ENCODE measurements around the gene RNF175. TPM values are rescaled to one million over a fixed set of nuclear protein-coding genes. Genes with fewer than 3 reads are reported as not detected.

Gene RNF175
- total RNA-seq, 4 donors from 2014 or later, result 0.10 to 1.9 (median 0.47) TPM; not detected in 1

- no peak overlapping the region for H3K4me3 ChIP-seq (ENCODE audit: low read depth, poor library complexity, severe bottlenecking)
- DNase-seq (ENCODE audit: low spot score in 2 of 2), result no peak
- intact Hi-C loops (cut with DNase I; ENCODE audit: low total_unique reads), result loop anchor here (10.0 kb wide), 1 partner anchor 120 kb away; no protein-coding TSS in a partner anchor
- WGBS, 2 donors, result 68 to 75% methylated on average over 2 of the region's 2 CpGs
- no peak for TF ChIP-seq POLR2A (IDR thresholded peaks at IDR 0.05)
- TF ChIP-seq, protein P1, sequence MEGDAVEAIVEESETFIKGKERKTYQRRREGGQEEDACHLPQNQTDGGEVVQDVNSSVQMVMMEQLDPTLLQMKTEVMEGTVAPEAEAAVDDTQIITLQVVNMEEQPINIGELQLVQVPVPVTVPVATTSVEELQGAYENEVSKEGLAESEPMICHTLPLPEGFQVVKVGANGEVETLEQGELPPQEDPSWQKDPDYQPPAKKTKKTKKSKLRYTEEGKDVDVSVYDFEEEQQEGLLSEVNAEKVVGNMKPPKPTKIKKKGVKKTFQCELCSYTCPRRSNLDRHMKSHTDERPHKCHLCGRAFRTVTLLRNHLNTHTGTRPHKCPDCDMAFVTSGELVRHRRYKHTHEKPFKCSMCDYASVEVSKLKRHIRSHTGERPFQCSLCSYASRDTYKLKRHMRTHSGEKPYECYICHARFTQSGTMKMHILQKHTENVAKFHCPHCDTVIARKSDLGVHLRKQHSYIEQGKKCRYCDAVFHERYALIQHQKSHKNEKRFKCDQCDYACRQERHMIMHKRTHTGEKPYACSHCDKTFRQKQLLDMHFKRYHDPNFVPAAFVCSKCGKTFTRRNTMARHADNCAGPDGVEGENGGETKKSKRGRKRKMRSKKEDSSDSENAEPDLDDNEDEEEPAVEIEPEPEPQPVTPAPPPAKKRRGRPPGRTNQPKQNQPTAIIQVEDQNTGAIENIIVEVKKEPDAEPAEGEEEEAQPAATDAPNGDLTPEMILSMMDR (IDR thresholded peaks at IDR 0.05), result no peak
Measured at GRCh38 chr4:153755186-153755585, 4.6 kb downstream of the RNF175 start.

DNA sequence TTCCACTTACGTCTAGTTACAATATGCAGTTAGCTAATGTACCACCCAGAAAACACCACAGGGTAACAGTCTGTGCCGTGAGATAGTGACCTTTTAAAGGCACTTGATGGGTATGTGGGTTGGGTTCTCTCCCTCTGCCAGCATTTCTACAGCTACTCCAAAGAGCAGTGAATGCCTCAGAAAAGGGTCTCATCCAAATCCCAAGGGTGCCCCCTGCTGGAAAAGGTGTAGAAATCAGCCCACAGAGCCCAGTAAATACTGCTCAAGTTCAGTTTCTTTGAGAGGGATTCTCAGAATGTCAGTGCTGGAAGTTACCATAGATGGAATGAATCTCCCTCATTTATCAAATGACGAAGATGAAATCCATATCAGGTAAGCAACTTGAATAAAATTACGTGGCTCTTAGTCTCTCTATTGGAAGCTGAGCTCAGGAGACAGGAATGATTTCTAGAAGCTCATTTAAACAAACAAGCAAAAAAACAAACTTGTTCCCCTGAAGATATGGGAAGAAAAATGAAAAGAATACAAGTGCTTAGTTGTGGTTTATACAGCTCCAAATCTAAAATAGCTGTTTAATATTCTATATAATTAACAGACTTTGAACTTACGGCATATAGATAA, 9.5 kb downstream of the RNF175 start:
- no peak overlapping the region for H3K4me3 ChIP-seq (ENCODE audit: low read depth, poor library complexity, severe bottlenecking)
- TF ChIP-seq, protein P1 (IDR thresholded peaks at IDR 0.05), result no peak
- TF ChIP-seq POLR2A (IDR thresholded peaks at IDR 0.05), result no peak
- intact Hi-C loops (cut with DNase I; ENCODE audit: low total_unique reads), result loop anchor here (10.0 kb wide), 1 partner anchor 116 kb away; no protein-coding TSS in a partner anchor
- peak in 1 of 2 donors; percentile 43 for DNase-seq (ENCODE audit: low spot score in 2 of 2)
- WGBS, 2 donors, result 37 to 43% methylated on average over 5 of the region's 5 CpGs

DNA sequence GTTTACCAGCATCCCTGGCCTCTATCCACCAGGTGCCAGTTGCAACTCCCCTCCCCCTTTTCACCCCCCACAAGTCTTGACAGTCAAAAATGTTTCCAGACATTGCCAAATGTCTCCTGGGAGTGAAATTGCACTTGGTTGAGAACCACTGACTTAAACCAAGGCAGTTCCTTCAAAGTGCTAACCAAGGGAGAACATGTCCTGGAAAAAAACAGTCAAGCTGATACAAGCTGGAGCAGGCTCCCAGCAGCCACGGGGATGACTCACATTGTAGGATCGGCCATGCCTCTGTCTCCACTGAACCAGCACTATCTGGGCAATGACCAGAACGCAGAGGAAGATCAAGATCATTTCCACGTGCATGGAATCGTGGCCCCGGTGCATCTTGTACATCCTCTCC, 11.4 kb downstream of the RNF175 start:
- intact Hi-C loops (cut with DNase I; ENCODE audit: low total_unique reads), result no loop called here
- WGBS, 2 donors, result 16 to 18% methylated on average over 6 of the region's 6 CpGs
- peak in 1 of 2 donors; percentile 78 for DNase-seq (ENCODE audit: low spot score in 2 of 2)

DNA sequence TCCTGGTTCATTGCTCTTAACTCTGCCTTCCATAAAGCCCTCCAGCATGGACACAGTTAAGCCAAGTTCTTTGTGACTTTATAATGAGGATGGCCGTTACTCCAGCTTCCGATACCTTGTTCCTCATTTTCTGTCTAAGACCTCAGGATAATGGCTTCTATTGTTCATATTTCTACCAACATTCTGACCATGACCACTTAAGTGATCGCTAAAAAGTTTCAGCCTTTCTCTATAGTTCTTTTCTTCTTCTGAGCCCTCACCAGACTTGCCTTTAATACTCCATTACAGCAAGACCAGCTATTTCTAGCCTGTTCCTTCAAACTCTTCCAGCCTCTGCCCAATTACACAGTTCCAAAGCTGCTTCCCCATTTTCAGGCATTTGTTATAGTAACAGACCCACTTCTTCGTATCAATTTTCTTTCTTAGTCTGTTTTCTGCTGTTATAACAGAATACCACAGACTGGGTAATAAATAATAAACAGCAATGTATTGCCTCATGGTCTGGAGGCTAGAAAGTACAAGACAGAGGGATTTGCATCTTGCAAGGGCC, 12.3 kb downstream of the RNF175 start:
- TF ChIP-seq, protein P1 (IDR thresholded peaks at IDR 0.05), result no peak
- no peak for TF ChIP-seq POLR2A (IDR thresholded peaks at IDR 0.05)
- no peak overlapping the region for H3K4me3 ChIP-seq (ENCODE audit: low read depth, poor library complexity, severe bottlenecking)
- intact Hi-C loops (cut with DNase I; ENCODE audit: low total_unique reads), result no loop called here
- WGBS, 2 donors, result 76 to 86% methylated on average over 4 of the region's 4 CpGs
- no peak for DNase-seq (ENCODE audit: low spot score in 2 of 2)

More for the DNA sequence above, 11.4 kb downstream of the RNF175 start:
- no peak overlapping the region for H3K4me3 ChIP-seq (ENCODE audit: low read depth, poor library complexity, severe bottlenecking)
- no peak for TF ChIP-seq POLR2A (IDR thresholded peaks at IDR 0.05)
- TF ChIP-seq, protein P1 (IDR thresholded peaks at IDR 0.05), result no peak

DNA sequence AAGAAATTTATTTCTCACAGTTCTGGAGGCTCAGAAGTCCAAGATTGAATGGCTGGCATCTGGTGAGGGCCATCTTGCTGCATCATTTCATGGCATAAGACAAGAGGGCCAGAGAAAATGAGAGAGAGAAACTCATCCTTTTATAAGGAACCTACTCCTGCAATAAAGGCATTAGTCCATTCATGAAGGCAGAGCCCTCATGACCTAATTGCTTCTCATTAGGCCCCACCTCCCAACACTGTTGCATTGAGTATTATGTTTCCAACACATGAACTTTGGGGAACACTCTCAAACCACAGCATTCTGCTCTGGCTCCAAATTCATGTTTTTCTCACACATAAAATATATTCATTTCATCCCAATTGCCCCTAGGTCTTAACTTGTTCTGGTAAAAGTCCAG, 14.2 kb downstream of the RNF175 start:
- intact Hi-C loops (cut with DNase I; ENCODE audit: low total_unique reads), result no loop called here
- DNase-seq (ENCODE audit: low spot score in 2 of 2), result no peak
- no peak for TF ChIP-seq POLR2A (IDR thresholded peaks at IDR 0.05)
- TF ChIP-seq, protein P1 (IDR thresholded peaks at IDR 0.05), result no peak

More for the DNA sequence above, 14.2 kb downstream of the RNF175 start:
- no peak overlapping the region for H3K4me3 ChIP-seq (ENCODE audit: low read depth, poor library complexity, severe bottlenecking)

All from lower leg skin (tissue), 4 donors.